ENCODE results near the gene DPYSL3. TPM values are rescaled to one million over a fixed set of nuclear protein-coding genes. Genes with fewer than 3 reads are reported as not detected.

Gene DPYSL3
- total RNA-seq, 4 donors from 2014 or later: 38.9 to 68.0 (median 50.0) TPM

DNA sequence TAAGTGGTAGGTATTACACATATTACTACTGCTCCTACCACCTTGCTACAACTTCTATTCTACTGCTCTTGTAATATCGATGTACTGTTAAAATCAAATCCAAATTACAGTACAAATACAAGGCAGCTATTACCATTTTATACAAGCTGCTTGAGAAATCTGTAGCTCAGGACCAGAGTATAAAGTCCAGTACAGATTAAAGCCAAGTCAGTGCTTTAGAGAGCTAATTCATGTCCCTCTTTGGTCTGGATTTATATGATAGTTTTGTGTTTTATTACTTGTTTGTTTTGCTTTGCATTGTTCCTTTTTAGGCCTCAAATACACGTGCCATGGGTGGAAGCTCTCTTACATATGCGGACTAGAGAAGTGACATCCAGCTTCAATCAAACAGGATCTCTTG is 75.8 kb downstream of the DPYSL3 start:
- no peak overlapping the region for H3K27ac ChIP-seq

DNA sequence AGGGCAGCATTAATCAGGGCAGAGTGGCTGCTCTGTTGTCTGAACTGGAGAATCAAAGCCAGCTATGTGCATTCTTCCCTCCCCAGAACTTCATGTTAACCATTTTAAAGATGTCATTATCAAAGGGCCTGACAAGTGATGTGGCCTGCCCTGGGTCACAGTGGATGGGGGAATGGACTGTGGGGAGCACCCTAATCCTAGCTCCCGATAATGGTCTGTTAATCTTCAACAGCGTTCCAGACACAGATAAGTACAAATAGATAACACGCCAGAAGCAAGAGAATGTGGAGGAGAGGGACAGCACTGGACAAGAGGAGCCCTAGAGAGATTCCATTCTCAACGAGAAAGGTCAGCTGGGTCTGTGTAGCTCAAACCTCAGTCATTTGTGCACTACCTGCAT is 77.5 kb downstream of the DPYSL3 start:
- Histone ChIP-seq H3K4me1 (peaks cover 0 to 45% (median 3%) of the 10 kb centered on the region in 4 donors), H3K9me3 (no peaks in the 10 kb centered on the region), H3K4me3 (no peak overlapping the region), H3K27me3 (no peaks in the 10 kb centered on the region), H3K36me3 (no peaks in the 10 kb centered on the region), H3K27ac (no peak overlapping the region)
- no peak for DNase-seq (ENCODE audit: low spot score in 2 of 2)
- no peak for TF ChIP-seq POLR2A (IDR thresholded peaks at IDR 0.05)
- TF ChIP-seq EP300 (IDR thresholded peaks at IDR 0.05): no peak
- TF ChIP-seq CTCF (IDR thresholded peaks at IDR 0.05): no peak
- 78% methylated on average over 4 of the region's 4 CpGs for WGBS, 2 donors

More for the DNA sequence above, 75.8 kb downstream of the DPYSL3 start:
- H3K9me3 ChIP-seq: no peaks in the 10 kb centered on the region
- no peaks in the 10 kb centered on the region for H3K27me3 ChIP-seq
- no peak for TF ChIP-seq EP300 (IDR thresholded peaks at IDR 0.05)
- TF ChIP-seq CTCF (IDR thresholded peaks at IDR 0.05): no peak
- TF ChIP-seq POLR2A (IDR thresholded peaks at IDR 0.05): no peak
- peaks cover 0 to 31% (median 3%) of the 10 kb centered on the region in 4 donors for H3K4me1 ChIP-seq
- WGBS, 2 donors: 89 to 91% methylated on average over 3 of the region's 3 CpGs
- no peak for DNase-seq (ENCODE audit: low spot score in 2 of 2)
- H3K36me3 ChIP-seq: no peaks in the 10 kb centered on the region
- no peak overlapping the region for H3K4me3 ChIP-seq

GRCh38 chr5:147431586-147431985 is 78.3 kb downstream of the DPYSL3 start:
- TF ChIP-seq POLR2A (IDR thresholded peaks at IDR 0.05): no peak
- no peak for TF ChIP-seq CTCF (IDR thresholded peaks at IDR 0.05)
- TF ChIP-seq EP300 (IDR thresholded peaks at IDR 0.05): no peak
- Histone ChIP-seq H3K27me3 (no peaks in the 10 kb centered on the region), H3K9me3 (no peaks in the 10 kb centered on the region), H3K4me1 (peaks cover 0 to 45% (median 4%) of the 10 kb centered on the region in 4 donors), H3K4me3 (no peak overlapping the region), H3K27ac (peak overlapping the region in 1 of 4 donors; percentile 36), H3K36me3 (no peaks in the 10 kb centered on the region)
- 34 to 36% methylated on average over 3 of the region's 3 CpGs for WGBS, 2 donors
- no peak for DNase-seq (ENCODE audit: low spot score in 2 of 2)

- 66 to 74% methylated on average over 2 of the region's 2 CpGs for WGBS, 2 donors
- DNase-seq (ENCODE audit: low spot score in 2 of 2): no peak
- no peaks in the 10 kb centered on the region for H3K36me3 ChIP-seq
- H3K27me3 ChIP-seq: no peaks in the 10 kb centered on the region
- H3K9me3 ChIP-seq: no peaks in the 10 kb centered on the region
- peaks cover 0 to 40% (median 4%) of the 10 kb centered on the region in 4 donors for H3K4me1 ChIP-seq
- H3K27ac ChIP-seq: no peak overlapping the region
- H3K4me3 ChIP-seq: no peak overlapping the region
- TF ChIP-seq POLR2A (IDR thresholded peaks at IDR 0.05): no peak
- no peak for TF ChIP-seq EP300 (IDR thresholded peaks at IDR 0.05)
- no peak for TF ChIP-seq CTCF (IDR thresholded peaks at IDR 0.05)
Observed at GRCh38 chr5:147430628-147431027, 79.2 kb downstream of the DPYSL3 start.

- H3K4me3 ChIP-seq: no peak overlapping the region
- H3K27ac ChIP-seq: peak overlapping the region in 2 of 4 donors; percentile 4 to 40
- no peak for DNase-seq (ENCODE audit: low spot score in 2 of 2)
- H3K27me3 ChIP-seq: no peaks in the 10 kb centered on the region
- TF ChIP-seq EP300 (IDR thresholded peaks at IDR 0.05): no peak
- no peak for TF ChIP-seq CTCF (IDR thresholded peaks at IDR 0.05)
- TF ChIP-seq POLR2A (IDR thresholded peaks at IDR 0.05): no peak
- H3K4me1 ChIP-seq: peaks cover 0 to 40% (median 4%) of the 10 kb centered on the region in 4 donors
- no peaks in the 10 kb centered on the region for H3K9me3 ChIP-seq
- 27 to 37% methylated on average over 1 of the region's 1 CpG for WGBS, 2 donors
- H3K36me3 ChIP-seq: peaks cover 0 to 18% (median 0%) of the 10 kb centered on the region in 3 donors
Observed at GRCh38 chr5:147427521-147428401, 82.1 kb downstream of the DPYSL3 start.

All from tibial nerve (tissue), 4 donors.